NCI-H345 treated with DMSO at 0.1 percent for 48 hours (cell line): ENCODE data around the gene MRPL33.
"Not testable (repeated sequence)": the region's sequence is repeated elsewhere in the genome, so short reads cannot be mapped to it uniquely, and the experiment has no call there.

Source experiments
- DNase-seq: peaks from one replicate; lab custom pipeline; 2025; ENCODE audit not compliant: unreplicated experiment; lab: John Stamatoyannopoulos, UW

MRPL33 gene

DNA sequence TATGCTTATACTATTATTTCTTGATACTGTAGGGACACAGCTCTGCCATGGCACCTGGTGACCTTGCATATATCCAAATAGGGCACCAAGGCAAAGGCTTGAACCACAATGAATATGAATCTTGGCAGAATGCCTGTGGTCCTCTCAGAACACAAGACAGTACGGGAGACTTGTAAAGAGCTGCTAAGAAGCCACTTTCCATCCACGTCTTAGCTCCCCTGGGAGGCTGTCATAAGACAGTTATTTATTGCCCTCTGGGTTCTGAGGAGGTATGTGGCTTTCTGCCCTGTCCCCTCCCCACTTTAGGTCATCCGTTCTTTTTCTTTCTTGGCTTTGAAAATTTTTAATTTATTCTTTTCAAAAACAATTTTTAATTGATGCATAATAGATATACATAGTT, 29.8 kb upstream of the MRPL33 start:
- DNase-seq, result no peak

DNA sequence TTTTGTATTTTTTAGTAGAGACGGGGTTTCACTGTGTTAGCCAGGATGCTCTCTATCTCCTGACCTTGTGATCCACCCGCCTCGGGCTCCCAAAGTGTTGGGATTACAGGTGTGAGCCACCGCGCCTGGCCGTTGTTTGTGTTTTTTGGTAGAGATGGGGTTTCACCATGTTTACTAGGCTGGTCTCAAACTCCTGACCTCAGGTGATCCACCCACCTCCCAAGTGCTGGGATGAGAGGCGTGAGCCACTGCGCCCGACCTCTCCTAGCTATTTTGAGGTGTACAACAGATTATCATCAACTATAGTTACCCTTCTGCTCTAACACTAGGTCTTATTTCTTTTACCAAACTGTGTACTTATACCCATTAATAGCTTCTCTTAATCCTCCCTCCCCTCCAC, 28.9 kb upstream of the MRPL33 start:
- DNase-seq, result no peak

DNA sequence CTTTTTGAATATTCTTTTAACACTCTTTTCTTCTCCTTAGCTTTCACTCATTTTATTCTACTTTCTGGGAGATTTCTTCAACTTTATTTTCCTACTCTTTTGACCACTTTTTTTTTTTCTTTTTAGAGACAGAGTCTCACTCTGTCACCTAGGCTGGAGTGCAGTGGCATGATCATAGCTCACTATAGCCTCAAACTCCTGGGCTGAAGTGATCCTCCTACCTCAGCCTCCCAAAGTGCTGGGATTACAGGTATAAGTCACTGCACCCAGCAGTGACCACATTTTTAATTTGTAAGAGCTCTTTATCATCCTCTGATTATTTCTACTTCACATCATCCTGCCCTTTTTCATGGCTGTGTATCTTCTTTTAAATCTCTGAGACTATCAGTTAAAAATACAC, 26.0 kb upstream of the MRPL33 start:
- DNase-seq, result not testable (repeated sequence)

DNA sequence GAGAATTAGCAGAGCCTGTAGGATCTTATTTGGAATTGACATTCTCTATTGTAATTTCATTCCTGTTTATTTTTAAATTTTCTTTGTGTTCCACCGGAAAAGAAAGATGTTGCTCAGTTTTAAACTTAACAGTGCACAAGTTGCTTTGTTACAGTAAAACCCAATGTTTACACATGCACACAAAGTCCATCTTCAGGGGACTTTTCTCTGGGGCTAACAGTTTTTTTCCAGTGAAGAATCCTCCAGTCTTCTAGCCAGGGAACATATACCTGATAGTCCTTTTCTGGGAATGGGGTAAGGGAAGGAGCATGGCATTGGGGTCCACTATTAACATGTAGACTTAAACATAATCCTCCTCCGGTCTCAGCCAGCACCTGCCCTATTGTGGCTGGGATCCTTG, 25.2 kb upstream of the MRPL33 start:
- DNase-seq, result no peak

DNA sequence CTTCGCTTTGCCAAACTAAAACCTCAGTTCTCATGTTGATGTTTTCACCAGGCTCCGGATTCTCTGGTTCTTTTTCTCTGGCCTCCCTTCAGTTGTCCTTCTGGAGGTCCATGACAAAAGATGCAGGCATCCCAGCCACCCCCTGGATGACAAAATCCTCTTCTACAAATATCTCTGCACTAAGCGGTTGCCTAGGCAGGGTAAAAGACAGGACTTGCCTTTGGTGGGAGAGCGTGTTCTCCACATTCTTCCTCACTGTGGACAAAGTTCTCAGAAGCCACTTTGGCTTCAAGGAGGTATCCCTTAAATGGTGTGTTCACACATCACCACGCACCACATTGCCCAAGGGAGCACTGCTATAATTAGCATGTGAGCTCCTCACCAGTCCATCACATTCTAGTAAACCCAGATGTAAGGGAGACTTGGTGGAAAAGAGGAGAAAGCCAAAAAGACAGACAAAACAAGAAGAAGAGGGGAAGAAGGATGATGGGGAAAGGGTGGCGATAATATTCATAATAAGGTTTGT, 23.6 kb upstream of the MRPL33 start:
- DNase-seq, result no peak

DNA sequence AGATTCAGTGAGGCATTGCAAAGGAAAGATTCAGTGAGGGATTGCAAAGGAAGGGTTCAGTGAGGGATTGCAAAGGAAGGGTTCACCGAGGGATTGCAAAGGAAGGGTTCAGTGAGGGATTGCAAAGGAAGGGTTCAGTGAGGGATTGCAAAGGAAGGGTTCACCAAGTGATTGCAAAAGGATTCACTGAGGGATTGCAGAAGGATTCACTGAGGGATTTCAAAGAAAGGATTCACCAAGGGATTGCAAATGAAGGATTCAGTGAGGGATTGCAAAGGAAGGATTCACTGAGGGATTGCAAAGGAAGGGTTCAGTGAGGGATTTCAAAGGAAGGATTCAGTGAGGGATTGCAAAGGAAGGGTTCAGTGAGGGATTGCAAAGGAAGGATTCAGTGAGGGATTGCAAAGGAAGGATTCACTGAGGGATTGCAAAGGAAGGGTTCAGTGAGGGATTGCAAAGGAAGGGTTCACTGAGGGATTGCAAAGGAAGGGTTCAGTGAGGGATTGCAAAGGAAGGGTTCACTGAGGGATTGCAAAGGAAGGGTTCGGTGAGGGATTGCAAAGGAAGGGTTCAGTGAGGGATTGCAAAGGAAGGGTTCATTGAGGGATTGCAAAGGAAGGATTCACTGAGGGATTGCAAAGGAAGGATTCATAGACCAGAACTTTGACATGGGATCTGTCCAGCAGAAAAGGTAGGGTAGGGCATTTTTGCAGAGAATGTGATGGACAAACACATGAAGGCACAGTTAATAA, 22.5 kb upstream of the MRPL33 start:
- DNase-seq, result not testable (repeated sequence)

DNA sequence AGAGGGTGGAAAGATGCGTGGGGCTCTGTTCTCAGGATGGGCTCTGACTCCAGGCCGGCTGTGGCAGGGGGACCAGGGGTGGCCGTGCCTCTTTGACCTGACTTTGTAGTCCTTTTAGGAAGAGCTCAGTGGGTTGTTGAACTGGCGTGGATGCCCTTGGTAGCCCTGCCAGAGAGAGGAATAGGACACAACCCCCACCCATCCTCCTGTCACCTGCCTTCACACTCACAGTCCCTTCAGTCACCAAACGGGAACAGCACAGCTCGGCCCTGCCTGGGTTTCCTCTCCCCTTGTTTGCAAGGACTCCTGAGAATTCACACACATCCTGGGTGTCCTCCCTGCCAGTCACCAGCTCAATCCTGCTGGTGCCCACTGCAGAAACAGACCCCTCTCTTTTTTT, 20.1 kb upstream of the MRPL33 start:
- DNase-seq, result no peak

DNA sequence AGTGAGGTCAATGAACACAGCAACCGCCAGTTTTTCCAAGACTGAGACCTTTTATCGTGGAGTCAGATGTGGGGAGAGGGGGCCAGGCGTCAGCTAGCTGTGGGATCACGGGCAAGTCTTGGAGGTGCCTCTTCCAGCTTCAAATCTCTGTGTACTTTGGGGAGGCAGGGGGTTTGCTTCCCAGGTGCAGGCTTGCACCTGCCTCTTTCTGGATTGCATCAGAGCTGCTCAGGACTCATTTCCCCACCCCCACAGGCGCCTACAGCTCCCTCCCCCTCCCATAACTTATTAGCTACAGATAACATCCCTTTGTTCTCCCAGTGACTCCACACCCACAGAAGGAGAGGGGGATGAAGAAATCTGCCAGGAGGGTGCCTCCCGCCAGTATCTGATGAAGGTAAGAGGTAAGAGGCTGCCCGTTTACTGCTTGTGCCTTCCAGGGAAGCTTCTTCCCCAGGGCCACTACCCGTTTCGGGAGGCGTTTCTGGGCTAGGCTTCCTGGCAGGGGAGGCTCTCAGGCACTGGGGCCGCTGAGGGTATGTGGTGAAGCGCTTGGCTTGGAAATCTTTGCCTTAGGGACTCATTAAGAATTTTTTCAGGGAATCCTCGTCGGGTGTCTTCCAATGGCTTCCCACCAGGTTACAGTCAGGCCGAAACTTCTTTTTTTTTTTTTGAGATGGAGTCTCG, 18.8 kb upstream of the MRPL33 start:
- peak; percentile 84 for DNase-seq

DNA sequence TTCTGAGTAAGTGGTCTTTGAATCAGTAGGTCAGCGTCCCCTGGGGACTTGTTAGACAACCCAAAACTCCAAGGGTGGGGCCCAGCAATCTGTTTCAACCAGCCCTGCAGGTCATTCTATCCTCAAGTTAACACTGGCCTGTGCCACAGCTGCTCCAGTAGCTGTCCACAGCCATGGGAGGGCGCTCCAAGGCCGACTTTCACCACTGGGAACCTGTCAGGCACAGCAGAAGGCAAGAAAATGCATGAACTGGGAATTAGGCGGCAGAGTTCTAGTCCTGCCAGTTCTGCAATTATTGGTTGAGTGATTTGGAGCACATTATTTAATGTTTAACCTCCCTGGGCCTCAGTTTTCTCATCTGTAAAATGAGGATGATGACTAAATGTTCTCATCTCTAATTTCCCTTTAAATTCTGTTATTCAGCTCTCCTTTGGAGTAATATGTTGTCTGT, 17.4 kb upstream of the MRPL33 start:
- peak; percentile 23 for DNase-seq

DNA sequence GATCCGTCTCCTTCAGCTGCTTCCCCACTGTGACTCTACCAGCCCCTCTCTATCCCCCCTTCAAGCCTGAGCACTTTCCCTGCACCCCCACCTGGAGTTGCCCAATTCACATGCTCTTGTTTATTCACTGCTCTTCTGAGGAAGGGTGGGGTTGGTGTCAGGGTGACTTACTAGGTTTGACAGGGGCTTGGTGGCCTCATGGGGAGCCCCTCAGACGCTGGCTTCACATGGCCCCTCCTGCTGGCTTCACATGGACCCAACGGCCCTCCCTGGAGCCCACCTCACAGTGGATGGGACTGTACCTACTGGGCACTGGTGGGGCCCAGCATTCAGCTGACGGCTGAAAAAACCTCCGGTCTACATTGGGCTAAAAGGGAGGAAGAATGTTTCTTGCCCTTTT, 16.7 kb upstream of the MRPL33 start:
- DNase-seq, result no peak

DNA sequence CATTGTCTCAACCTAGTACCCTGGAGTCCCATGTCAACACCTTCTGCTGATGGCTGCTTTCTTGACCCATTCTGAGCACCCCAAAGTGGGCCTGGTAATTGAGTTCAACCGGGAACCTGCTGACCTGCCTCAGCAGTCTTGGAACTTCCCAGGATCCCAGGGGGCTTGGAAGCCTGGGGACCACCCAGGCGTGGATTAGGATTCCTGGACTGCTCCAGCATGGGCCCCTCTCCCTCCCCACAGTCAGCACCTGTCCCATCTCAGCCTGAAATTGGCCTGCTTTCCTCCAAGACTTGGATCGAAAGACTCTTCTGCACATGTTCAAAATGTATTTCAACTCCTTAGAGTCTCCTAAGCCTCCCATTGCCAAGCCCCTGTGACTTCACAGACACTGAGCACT, 15.4 kb upstream of the MRPL33 start:
- DNase-seq, result no peak

DNA sequence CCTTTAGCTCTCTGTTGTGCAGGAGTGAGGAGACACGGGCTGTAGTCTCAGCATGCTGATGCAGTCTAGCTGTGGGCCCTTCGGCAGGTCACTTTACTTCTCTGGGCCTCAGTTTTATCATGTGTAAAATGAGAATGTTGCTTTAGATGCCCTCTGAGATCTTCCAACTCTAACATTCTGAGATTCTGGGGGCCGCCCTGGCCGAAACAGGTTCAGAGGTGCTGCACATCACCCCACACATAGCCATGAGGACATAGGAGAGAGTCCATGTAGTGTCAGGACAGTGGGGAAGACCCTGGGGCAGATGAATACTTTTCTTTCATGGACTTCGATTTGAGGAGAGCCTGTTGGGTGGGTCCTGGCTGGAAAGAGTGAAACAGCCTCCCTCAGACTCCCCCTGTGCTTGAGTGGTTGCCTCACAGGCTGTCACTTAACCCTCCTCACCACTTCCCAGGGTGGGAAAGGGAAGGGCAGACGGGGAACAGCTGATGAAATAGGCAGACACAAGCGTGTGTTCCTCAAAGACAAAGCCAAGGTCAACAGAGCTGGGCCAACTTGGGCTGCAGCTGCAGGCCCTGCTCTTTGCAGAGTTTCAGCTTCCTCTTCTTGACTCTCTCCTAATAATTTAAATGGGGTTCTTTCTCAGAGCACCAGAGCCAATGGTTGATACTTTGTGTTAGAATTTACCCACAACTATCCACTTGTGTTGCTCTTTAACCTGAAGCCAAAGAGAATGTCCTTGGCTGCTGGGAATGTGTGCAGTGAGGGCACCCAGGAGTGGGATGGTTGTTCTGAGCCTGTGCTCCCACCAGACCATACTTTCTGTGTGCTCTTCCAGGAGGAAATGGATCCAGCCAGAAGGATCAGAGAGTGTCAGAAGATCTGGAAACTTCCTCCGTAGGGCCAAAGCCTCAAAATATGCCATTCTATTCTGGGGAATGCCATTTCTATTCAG, 14.7 kb upstream of the MRPL33 start:
- no peak for DNase-seq

DNA sequence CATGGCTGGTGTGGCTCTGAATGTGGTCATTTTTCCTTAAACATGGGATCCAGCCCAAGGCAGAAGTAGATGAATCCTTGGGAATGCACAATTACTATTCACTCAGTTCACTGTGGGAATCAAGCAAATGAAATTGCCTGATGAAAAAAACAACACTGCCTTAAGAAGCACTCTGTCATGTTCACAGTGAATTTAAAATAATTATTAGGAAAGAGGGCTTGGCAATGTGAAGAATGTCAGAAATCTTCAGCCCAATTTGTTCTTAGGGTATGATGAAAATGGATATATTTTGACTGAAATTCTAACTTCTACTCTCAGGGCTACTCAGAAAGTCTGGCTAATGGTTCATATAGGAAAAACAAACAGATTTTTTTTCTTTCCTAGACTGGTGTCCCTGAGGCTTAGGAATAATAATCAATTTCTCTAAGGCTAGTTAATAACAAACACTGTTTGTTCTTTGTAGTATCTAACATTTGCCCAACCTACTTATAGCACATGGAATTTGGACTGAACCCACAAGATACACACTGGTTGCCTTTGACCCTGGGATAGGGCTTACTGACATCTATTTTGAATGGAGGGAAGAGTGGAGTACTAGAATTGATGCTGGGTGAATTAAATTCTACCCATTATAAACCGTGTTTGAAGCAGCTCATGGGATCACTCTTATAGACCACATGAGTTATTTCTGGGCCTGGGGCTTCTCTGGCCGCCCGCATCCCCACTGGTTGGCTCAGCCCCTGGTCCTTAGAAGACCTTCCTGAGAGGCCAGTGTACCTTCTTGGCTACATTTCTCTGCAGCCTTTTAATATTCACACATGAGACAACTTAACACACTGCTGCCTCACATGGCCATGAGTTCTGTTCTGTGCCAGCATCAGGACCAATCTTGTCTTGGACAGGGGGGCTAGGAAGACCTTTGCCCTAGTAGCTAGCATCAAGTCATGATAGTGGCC, 8.3 kb upstream of the MRPL33 start:
- DNase-seq, result no peak

DNA sequence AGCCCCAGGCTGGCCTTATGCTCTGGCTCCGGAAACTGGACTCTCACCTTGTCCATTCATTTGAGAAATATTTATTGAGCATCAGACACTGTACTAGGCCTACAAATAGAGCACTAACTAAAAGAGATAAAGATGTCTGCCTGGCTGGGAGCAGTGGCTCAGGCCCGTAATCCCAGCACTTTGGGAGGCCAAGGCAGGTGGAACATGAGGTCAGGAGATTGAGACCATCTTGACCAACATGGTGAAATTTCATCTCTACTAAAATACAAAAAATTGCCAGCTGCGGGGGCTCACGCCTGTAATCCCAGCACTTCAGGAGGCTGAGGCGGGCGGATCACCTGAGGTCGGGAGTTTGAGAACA, 7.6 kb upstream of the MRPL33 start:
- no peak for DNase-seq

DNA sequence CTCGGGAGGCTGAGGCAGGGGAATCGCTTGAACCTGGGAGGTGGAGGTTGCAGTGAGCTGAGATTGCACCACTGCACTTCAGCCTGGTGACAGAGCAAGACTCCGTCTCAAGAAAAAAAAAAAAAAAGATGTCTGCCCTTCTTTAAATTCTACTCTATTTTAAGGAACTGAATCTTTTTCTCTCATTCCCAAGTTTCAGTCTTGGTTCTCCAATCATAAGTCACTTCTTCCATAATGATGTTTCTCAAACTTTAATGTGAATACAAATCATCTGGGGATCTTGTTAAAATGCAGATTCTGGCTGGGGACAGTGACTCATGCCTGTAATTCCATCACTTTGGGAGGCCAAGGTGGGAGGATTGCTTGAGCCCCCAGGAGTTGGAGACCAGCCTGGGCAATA, 7.0 kb upstream of the MRPL33 start:
- DNase-seq, result not testable (repeated sequence)

DNA sequence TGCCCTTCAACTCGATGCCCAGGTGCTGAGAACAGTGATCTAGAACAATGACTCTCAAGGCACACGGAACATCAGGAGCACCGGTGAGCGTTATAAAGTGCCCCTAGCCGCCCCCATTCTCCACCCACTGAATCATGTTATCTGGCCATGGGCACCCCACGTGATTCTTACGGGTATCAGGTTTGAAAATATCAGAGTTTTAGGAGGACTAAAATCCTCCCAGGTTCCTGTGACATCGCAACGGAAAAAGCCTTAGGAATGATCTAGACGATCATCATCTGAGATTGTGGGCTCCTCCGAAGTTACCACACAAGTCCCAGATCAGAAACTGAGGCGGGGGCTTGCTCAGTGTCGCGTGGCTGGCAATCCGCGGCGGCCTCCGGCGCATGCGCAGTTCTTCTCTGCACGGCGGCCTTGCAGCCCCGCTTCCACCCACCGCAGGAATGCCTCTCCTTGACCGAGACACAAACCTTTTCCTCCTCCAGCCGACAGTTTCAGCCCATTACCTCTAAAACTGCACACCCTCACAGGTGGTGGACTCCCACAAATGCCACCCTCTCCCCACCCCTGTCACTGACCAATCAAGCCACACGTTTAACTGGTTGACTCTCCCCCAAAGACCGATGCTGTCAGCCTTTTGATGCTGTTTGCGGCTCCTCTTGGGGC, 5.8 kb upstream of the MRPL33 start:
- DNase-seq, result no peak

DNA sequence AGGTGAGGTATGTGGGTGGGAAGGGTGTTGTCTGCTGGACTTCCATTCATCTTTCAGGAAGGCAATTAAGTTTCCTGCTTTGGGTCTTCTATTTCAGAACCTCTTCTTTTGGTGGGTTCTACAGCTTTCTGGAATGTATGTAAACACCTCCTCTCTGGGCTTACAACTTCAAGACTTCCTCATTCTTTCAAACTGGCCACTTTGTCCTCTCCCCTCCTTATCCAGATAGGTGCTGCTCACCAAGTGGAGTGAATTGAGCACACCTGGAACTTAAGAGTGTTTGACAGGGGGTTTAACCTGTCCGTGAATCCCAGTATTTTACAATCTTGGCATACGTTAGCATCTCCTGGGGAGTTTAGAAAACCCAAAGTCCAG, 5.2 kb upstream of the MRPL33 start:
- DNase-seq, result no peak

DNA sequence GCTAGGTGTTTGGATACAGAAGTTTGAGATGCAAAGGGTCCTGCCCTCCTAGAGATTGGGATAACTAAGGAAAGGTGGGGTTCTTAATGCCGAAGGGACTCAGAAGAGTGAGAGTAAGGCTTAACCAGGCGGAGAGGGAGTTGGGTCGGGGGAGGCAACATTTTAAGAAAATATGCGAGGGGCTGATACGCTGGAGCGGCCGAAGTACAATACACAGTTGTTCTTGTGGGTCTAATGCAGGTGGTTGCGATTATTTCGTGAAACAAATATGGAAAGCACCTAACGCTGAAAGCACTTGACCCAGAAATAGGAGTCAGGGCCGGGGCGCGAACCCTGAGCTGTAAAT, 344 bp upstream of the MRPL33 start:
- no peak for DNase-seq

DNA sequence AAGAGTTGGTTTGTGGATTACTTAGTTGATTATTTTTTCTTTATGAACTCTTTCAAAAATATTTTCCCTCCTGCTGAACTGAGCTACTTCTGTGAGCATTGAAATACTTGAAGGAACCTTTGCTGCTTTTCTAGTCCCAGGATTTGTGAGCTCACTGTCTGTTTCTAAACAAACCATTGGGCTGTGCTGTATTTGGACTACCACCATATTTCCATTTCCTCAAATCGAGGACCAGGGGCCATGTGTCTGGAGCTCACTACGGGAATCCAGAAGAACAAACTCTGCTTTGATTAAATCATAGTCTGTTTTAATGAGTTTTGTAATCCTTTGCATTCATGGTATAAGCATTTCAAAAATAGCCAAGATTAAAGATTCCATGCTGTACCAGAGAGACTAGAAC, 1.3 kb downstream of the MRPL33 start:
- DNase-seq, result no peak

DNA sequence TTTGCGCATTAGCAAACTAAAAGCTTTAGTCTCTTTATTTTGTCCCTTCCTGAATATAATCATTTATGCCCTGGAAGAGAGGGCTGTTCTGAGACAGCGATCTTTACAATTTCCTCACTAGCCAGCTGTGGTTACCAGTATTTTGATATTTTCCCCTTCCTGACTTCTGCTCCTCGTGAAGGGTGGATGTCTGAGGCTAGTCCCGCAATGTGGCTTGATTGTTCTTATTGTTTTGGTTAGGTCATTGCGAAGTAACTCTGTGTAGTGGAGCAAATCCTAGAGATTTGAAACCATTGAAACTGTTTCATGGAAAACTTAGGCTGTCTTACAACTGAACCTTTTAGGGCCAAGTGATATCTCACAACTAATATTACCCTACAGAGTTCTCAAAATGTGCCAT, 2.4 kb downstream of the MRPL33 start:
- no peak for DNase-seq
